Kidney (tissue), 14 donors: ENCODE data around the gene CHL1. TPM values are rescaled to one million over a fixed set of nuclear protein-coding genes. Genes with fewer than 3 reads are reported as not detected.
A peak's percentile ranks its signal among the peaks of the same experiment; 100 is the strongest.

Experiments used
- DNase-seq, 5 donors: peaks; one replicate each; pipeline ENCODE4 v3.0.0-alpha.2; 2013 to 2020
- FAIRE-seq: peaks from 2 replicates; lab custom pipeline; 2012; peaks lifted over from hg19 to GRCh38; lab: Jason Lieb, UNC
- H3K27ac ChIP-seq, 2 donors: one replicate each; pipeline ENCODE4 v1.7.0; 2013; ENCODE audit warnings: low read depth in 2 of 2, low read length in 2 of 2, inconsistent platforms in 1 of 2
- H3K27me3 ChIP-seq: one replicate; pipeline ENCODE4 v1.7.1; 2013; ENCODE audit warnings: low read length, inconsistent platforms; ENCODE audit not compliant: control insufficient read depth, insufficient read depth
- H3K36me3 ChIP-seq, 3 donors: one replicate each; pipeline versions ENCODE4 v1.7.0 to v1.7.1; 2013; ENCODE audit warnings: low read length in 3 of 3, control low read depth in 1 of 3, inconsistent platforms in 1 of 3; ENCODE audit not compliant: insufficient read depth in 3 of 3, control insufficient read depth in 2 of 3
- H3K4me1 ChIP-seq, 3 donors: one replicate each; pipeline versions ENCODE4 v1.7.0 to v1.7.1; 2013; ENCODE audit warnings: low read length in 3 of 3, inconsistent platforms in 1 of 3, low read depth in 1 of 3; ENCODE audit not compliant: control insufficient read depth in 2 of 3, insufficient read depth in 2 of 3
- H3K4me3 ChIP-seq, 3 donors: one replicate each; pipeline versions ENCODE4 v1.7.0 to v1.8.1; 2013; ENCODE audit warnings: low read length in 3 of 3, control low read depth in 1 of 3, inconsistent platforms in 1 of 3
- H3K9ac ChIP-seq, 3 donors: one replicate each; pipeline versions ENCODE4 v1.7.0 to v1.7.1; 2013; ENCODE audit warnings: low read length in 3 of 3, control low read depth in 1 of 3, inconsistent platforms in 1 of 3
- H3K9me3 ChIP-seq, 3 donors: one replicate each; pipeline versions ENCODE4 v1.7.0 to v1.7.1; 2013; ENCODE audit warnings: low read length in 3 of 3, control low read depth in 1 of 3, inconsistent platforms in 1 of 3; ENCODE audit not compliant: control insufficient read depth in 2 of 3, insufficient read depth in 1 of 3
- intact Hi-C: fragments of 100-400 bp; cut with DNase I; formaldehyde crosslinking; loops from one replicate; pipeline ENCODE4 v1.11.1; 2022
- polyA plus RNA-seq: library from polyadenylated mRNA; stranded (reverse); fragments of 350-450 nt; fragmentation: Illumina TruSeq; extraction: RNeasy Lipid Tissue Mini Kit (QIAGEN cat#74804); gene quantifications from one replicate; pipeline ENCODE4 v1.2.3, GENCODE V29; 2014; ENCODE audit warnings: low read depth, low replicate concordance; ENCODE audit not compliant: insufficient read depth
- total RNA-seq: library from RNA; stranded (reverse); fragmentation: NEBNext Ultra II Directional; extraction: Animal tissue kit (Norgen Biotek cat#: 25700); gene quantifications from one replicate; pipeline ENCODE4 v1.2.1, GENCODE V29; 2021
- TF ChIP-seq, protein P1 (sequence below): IDR thresholded peaks from 3 replicates; pipeline ENCODE4 v1.5.1; 2012; ENCODE audit warnings: mild to moderate bottlenecking, moderate library complexity, borderline replicate concordance; ENCODE audit not compliant: insufficient read depth; ENCODE audit errors: extremely low read depth
- donor health status: control.
- donor health status: control.
- donor health status: control.
- donor health status: control.
- donor health status: control.
- donor health status: DM: yes; HTN: yes; CAD: no.
- donor health status: Normal renal cell carcinoma (clear cell type).

CHL1 gene
- total and polyA plus RNA-seq, 2 donors from 2014 or later: 10.6 to 109 TPM

DNA sequence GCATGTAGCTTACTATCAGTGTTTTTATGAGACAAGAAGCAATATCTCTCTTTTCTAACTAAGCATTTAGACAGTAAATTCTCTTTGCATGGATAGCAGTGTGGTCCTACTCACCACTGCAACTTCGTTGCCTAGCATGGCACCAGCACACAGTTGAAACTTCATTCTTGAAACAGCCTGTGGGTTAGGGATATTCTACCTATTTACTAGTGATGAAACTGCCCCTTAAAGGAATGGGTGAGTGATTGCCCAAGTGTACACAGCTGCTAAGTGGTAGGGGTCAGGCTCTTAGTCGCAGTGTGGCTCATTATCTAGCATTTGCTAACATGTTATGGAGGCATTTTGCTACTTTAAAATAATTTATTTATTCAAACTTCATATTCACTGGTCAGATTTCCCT, 78.4 kb downstream of the CHL1 start:
- H3K27me3 ChIP-seq: no peaks in the 10 kb centered on the region
- no peak for FAIRE-seq

DNA sequence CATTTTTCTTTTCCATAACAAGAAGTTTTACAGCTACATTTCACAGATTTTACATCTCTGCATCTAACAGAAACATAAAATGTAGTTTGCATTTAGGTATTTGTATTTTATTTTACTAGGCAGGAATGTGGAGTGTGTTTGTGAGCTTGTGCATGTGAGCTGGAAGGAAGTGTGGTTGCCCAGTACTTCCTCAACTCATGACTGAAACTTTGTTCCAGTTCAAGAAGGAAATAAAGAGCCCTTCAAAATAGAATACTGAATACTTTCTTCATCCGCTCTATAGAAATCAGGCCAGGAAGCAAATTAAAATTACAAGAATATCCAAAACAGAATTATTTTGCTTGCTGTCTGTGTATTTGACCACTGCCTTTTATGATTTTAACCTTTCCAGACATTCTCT, 81.3 kb downstream of the CHL1 start:
- H3K4me3 ChIP-seq: no peak overlapping the region
- DNase-seq: no peak
- peaks cover 0 to 5% (median 0%) of the 10 kb centered on the region in 3 donors for H3K9me3 ChIP-seq
- no peak overlapping the region for H3K9ac ChIP-seq
- H3K27me3 ChIP-seq: no peaks in the 10 kb centered on the region
- TF ChIP-seq, protein P1, sequence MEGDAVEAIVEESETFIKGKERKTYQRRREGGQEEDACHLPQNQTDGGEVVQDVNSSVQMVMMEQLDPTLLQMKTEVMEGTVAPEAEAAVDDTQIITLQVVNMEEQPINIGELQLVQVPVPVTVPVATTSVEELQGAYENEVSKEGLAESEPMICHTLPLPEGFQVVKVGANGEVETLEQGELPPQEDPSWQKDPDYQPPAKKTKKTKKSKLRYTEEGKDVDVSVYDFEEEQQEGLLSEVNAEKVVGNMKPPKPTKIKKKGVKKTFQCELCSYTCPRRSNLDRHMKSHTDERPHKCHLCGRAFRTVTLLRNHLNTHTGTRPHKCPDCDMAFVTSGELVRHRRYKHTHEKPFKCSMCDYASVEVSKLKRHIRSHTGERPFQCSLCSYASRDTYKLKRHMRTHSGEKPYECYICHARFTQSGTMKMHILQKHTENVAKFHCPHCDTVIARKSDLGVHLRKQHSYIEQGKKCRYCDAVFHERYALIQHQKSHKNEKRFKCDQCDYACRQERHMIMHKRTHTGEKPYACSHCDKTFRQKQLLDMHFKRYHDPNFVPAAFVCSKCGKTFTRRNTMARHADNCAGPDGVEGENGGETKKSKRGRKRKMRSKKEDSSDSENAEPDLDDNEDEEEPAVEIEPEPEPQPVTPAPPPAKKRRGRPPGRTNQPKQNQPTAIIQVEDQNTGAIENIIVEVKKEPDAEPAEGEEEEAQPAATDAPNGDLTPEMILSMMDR: no peak
- H3K36me3 ChIP-seq: no peaks in the 10 kb centered on the region
- H3K27ac ChIP-seq: no peak overlapping the region
- no peak for FAIRE-seq
- intact Hi-C loops: no loop called here
- peaks cover 3 to 6% (median 4%) of the 10 kb centered on the region in 3 donors for H3K4me1 ChIP-seq

More for the DNA sequence above, 78.4 kb downstream of the CHL1 start:
- intact Hi-C loops: no loop called here
- Histone ChIP-seq H3K27ac (no peak overlapping the region), H3K36me3 (no peaks in the 10 kb centered on the region), H3K9me3 (no peaks in the 10 kb centered on the region), H3K9ac (no peak overlapping the region), H3K4me1 (peaks cover 0 to 3% (median 0%) of the 10 kb centered on the region in 3 donors), H3K4me3 (no peak overlapping the region)
- TF ChIP-seq, protein P1: no peak
- no peak for DNase-seq

DNA sequence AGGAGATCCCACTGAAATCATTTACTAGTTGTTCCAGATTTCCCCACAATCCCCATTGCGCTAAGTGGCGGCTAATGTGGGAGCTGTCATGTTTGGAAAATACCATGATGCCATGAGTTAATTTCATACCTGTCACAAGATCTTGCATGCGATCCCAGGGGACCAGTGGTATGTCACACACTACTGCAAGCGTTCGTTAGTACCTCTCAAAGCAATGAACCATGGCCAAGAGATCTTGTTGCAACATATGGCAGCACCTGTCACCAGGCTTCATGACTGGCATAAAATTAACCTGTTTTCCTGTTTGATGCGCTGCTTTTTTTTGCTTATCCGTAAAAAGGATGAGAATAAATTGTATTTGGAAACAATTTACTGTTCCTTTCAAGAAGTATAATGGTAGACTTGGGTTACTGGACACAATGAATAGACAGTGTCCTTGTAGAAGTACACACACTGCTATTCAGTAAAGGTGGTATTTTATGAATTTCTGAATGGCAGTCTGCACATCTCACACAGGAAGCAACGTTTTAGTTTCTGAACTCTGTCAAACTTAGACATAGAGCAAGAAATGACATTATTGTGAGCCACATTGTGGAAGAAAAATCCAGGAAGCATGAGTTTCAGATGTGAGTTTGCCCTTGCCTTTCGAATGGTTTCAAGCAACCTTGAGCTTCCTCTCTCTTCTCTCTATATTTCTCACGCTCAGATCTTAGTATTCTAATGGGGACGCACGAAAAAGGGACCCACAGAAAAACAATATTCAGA, 81.9 kb downstream of the CHL1 start:
- TF ChIP-seq, protein P1: no peak
- intact Hi-C loops: no loop called here

More for the DNA sequence above, 81.9 kb downstream of the CHL1 start:
- peaks cover 0 to 5% (median 0%) of the 10 kb centered on the region in 3 donors for H3K9me3 ChIP-seq
- DNase-seq: peak in 3 of 5 donors; percentile 10 to 18 (median 13)
- FAIRE-seq: no peak
- H3K4me1 ChIP-seq: peaks cover 3 to 6% (median 4%) of the 10 kb centered on the region in 3 donors
- no peak overlapping the region for H3K9ac ChIP-seq
- no peak overlapping the region for H3K4me3 ChIP-seq
- H3K27ac ChIP-seq: no peak overlapping the region
- H3K27me3 ChIP-seq: no peaks in the 10 kb centered on the region
- no peaks in the 10 kb centered on the region for H3K36me3 ChIP-seq
